ENCODE data around the gene MILR1. TPM values are rescaled to one million over a fixed set of nuclear protein-coding genes. Genes with fewer than 3 reads are reported as not detected.
"Not testable (repeated sequence)": the region's sequence is repeated elsewhere in the genome, so short reads cannot be mapped to it uniquely, and the experiment has no call there.

Gene MILR1
- polyA plus RNA-seq, 1 donor (not counting 4 experiments of a cell fraction or from before 2014, with no cell fraction given) = not detected

DNA sequence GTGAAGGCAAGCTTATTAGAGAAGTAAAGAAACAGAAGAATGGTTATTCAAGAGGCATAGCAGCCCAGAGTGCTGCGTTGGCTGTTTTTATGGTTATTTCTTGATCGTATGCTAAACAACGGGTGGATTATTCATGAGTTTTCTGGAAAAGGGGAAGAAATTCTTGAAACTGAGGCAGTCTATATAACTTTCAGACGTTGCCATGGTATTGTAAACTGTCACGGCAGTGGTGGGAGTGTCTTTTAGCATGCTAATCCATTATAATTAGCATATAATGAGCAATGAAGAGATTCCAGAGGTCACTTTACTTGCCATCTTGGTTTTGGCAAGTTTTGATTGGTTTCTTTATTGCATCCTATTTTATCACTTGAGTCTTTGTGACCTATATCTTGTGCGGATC, 17.4 kb upstream of the MILR1 start:
- Histone ChIP-seq H3K4me2 (ENCODE audit: control insufficient read depth, extremely low read depth, insufficient read depth, low read depth, low read length) (no peak overlapping the region), H4K20me1 (ENCODE audit: control insufficient read depth, extremely low read depth, insufficient read depth, low read length) (no peaks in the 10 kb centered on the region), H3K9me3 (ENCODE audit: control insufficient read depth, low read depth, low read length) (no peaks in the 10 kb centered on the region), H3K36me3 (ENCODE audit: control insufficient read depth in 2 of 2, extremely low read depth in 1 of 2, insufficient read depth in 2 of 2, low read length in 2 of 2) (no peaks in the 10 kb centered on the region), H3K27ac (ENCODE audit: control insufficient read depth, insufficient read depth, low read length) (no peak overlapping the region), H3K79me2 (ENCODE audit: control insufficient read depth, insufficient read depth, low read length) (no peaks in the 10 kb centered on the region), H3K27me3 (ENCODE audit: control insufficient read depth, extremely low read depth, insufficient read depth, low read length) (no peaks in the 10 kb centered on the region), H3K9ac (ENCODE audit: control insufficient read depth, extremely low read depth, insufficient read depth, low read length) (no peak overlapping the region), H3K4me1 (ENCODE audit: control insufficient read depth, extremely low read depth, insufficient read depth, low read length) (no peaks in the 10 kb centered on the region), H2AFZ (ENCODE audit: control insufficient read depth, low read length) (no peak overlapping the region), H3K4me3 (ENCODE audit: control insufficient read depth in 2 of 3, extremely low read depth in 1 of 3, insufficient read depth in 2 of 3, low read depth in 1 of 3, low read length in 3 of 3) (no peak overlapping the region), H3K9me1 (ENCODE audit: control insufficient read depth, extremely low read depth, insufficient read depth, low read length) (no peaks in the 10 kb centered on the region)
- FAIRE-seq (no peak), DNase-seq (ENCODE audit: low read depth, low spot score) (no peak)
- TF ChIP-seq, protein P1, sequence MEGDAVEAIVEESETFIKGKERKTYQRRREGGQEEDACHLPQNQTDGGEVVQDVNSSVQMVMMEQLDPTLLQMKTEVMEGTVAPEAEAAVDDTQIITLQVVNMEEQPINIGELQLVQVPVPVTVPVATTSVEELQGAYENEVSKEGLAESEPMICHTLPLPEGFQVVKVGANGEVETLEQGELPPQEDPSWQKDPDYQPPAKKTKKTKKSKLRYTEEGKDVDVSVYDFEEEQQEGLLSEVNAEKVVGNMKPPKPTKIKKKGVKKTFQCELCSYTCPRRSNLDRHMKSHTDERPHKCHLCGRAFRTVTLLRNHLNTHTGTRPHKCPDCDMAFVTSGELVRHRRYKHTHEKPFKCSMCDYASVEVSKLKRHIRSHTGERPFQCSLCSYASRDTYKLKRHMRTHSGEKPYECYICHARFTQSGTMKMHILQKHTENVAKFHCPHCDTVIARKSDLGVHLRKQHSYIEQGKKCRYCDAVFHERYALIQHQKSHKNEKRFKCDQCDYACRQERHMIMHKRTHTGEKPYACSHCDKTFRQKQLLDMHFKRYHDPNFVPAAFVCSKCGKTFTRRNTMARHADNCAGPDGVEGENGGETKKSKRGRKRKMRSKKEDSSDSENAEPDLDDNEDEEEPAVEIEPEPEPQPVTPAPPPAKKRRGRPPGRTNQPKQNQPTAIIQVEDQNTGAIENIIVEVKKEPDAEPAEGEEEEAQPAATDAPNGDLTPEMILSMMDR (optimal IDR thresholded peaks at IDR 0.05 in 1 of 3, IDR thresholded peaks at IDR 0.05 in 1 of 3, conservative IDR thresholded peaks at IDR 0.05 in 1 of 3; ENCODE audit: extremely low read depth in 1 of 3, insufficient read depth in 2 of 3, low read length in 3 of 3) = no peak
- TF ChIP-seq EZH2 (IDR thresholded peaks at IDR 0.05; ENCODE audit: low read length) = no peak
- dilution Hi-C loops (cut with MboI; ENCODE audit: extremely low pct_ligation_motif_present, low sequenced_read_pairs) = no loop called here

- no peak overlapping the region for H3K4me2 ChIP-seq (ENCODE audit: control insufficient read depth, extremely low read depth, insufficient read depth, low read depth, low read length)
- FAIRE-seq (no peak), DNase-seq (ENCODE audit: low read depth, low spot score) (no peak)
- no peak overlapping the region for H3K4me3 ChIP-seq (ENCODE audit: control insufficient read depth in 2 of 3, extremely low read depth in 1 of 3, insufficient read depth in 2 of 3, low read depth in 1 of 3, low read length in 3 of 3)
- no peak overlapping the region for H3K27ac ChIP-seq (ENCODE audit: control insufficient read depth, insufficient read depth, low read length)
- H2AFZ ChIP-seq (ENCODE audit: control insufficient read depth, low read length) = no peak overlapping the region
- peaks cover 7% of the 10 kb centered on the region for H3K9me3 ChIP-seq (ENCODE audit: control insufficient read depth, low read depth, low read length)
- no peaks in the 10 kb centered on the region for H3K9me1 ChIP-seq (ENCODE audit: control insufficient read depth, extremely low read depth, insufficient read depth, low read length)
- TF ChIP-seq, protein P1 (optimal IDR thresholded peaks at IDR 0.05 in 1 of 3, IDR thresholded peaks at IDR 0.05 in 1 of 3, conservative IDR thresholded peaks at IDR 0.05 in 1 of 3; ENCODE audit: extremely low read depth in 1 of 3, insufficient read depth in 2 of 3, low read length in 3 of 3) = no peak
- no peak for TF ChIP-seq EZH2 (IDR thresholded peaks at IDR 0.05; ENCODE audit: low read length)
- no peaks in the 10 kb centered on the region for H4K20me1 ChIP-seq (ENCODE audit: control insufficient read depth, extremely low read depth, insufficient read depth, low read length)
- no peaks in the 10 kb centered on the region for H3K36me3 ChIP-seq (ENCODE audit: control insufficient read depth in 2 of 2, extremely low read depth in 1 of 2, insufficient read depth in 2 of 2, low read length in 2 of 2)
- dilution Hi-C loops (cut with MboI; ENCODE audit: extremely low pct_ligation_motif_present, low sequenced_read_pairs) = no loop called here
- H3K9ac ChIP-seq (ENCODE audit: control insufficient read depth, extremely low read depth, insufficient read depth, low read length) = no peak overlapping the region
- no peaks in the 10 kb centered on the region for H3K4me1 ChIP-seq (ENCODE audit: control insufficient read depth, extremely low read depth, insufficient read depth, low read length)
- H3K27me3 ChIP-seq (ENCODE audit: control insufficient read depth, extremely low read depth, insufficient read depth, low read length) = no peaks in the 10 kb centered on the region
- H3K79me2 ChIP-seq (ENCODE audit: control insufficient read depth, insufficient read depth, low read length) = no peaks in the 10 kb centered on the region
Measured at GRCh38 chr17:64437944-64438525, 10.9 kb upstream of the MILR1 start.

DNA sequence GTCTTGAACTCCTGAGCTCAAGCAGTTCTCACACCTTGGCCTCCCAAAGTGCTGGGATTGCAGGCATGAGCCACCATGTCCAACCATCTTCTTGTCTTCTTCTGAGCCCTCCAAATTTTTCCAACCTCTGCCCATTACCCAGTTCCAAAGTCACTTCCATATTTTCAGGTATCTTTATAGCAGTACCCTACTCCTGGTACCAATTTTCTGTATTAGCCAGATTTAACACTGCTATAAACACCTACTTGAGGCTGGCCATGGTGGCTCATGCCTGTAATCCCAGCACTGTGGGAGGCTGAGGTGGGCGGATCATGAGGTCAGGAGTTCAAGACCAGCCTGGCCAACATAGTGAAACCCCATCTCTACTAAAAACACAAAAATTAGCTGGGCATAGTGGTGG, 9.4 kb upstream of the MILR1 start:
- DNase-seq (ENCODE audit: low read depth, low spot score); H3K27ac ChIP-seq (ENCODE audit: control insufficient read depth, insufficient read depth, low read length); H3K9me3 ChIP-seq (ENCODE audit: control insufficient read depth, low read depth, low read length); H3K9me1 ChIP-seq (ENCODE audit: control insufficient read depth, extremely low read depth, insufficient read depth, low read length); H2AFZ ChIP-seq (ENCODE audit: control insufficient read depth, low read length); H3K4me2 ChIP-seq (ENCODE audit: control insufficient read depth, extremely low read depth, insufficient read depth, low read depth, low read length); H4K20me1 ChIP-seq (ENCODE audit: control insufficient read depth, extremely low read depth, insufficient read depth, low read length); H3K27me3 ChIP-seq (ENCODE audit: control insufficient read depth, extremely low read depth, insufficient read depth, low read length); H3K9ac ChIP-seq (ENCODE audit: control insufficient read depth, extremely low read depth, insufficient read depth, low read length); H3K4me1 ChIP-seq (ENCODE audit: control insufficient read depth, extremely low read depth, insufficient read depth, low read length); dilution Hi-C loops (cut with MboI; ENCODE audit: extremely low pct_ligation_motif_present, low sequenced_read_pairs); H3K36me3 ChIP-seq (ENCODE audit: control insufficient read depth in 2 of 2, extremely low read depth in 1 of 2, insufficient read depth in 2 of 2, low read length in 2 of 2); FAIRE-seq; H3K4me3 ChIP-seq (ENCODE audit: control insufficient read depth in 2 of 3, extremely low read depth in 1 of 3, insufficient read depth in 2 of 3, low read depth in 1 of 3, low read length in 3 of 3); H3K79me2 ChIP-seq (ENCODE audit: control insufficient read depth, insufficient read depth, low read length): not testable (repeated sequence)
